ENCODE results near the gene TRAF2.

Gene TRAF2

DNA sequence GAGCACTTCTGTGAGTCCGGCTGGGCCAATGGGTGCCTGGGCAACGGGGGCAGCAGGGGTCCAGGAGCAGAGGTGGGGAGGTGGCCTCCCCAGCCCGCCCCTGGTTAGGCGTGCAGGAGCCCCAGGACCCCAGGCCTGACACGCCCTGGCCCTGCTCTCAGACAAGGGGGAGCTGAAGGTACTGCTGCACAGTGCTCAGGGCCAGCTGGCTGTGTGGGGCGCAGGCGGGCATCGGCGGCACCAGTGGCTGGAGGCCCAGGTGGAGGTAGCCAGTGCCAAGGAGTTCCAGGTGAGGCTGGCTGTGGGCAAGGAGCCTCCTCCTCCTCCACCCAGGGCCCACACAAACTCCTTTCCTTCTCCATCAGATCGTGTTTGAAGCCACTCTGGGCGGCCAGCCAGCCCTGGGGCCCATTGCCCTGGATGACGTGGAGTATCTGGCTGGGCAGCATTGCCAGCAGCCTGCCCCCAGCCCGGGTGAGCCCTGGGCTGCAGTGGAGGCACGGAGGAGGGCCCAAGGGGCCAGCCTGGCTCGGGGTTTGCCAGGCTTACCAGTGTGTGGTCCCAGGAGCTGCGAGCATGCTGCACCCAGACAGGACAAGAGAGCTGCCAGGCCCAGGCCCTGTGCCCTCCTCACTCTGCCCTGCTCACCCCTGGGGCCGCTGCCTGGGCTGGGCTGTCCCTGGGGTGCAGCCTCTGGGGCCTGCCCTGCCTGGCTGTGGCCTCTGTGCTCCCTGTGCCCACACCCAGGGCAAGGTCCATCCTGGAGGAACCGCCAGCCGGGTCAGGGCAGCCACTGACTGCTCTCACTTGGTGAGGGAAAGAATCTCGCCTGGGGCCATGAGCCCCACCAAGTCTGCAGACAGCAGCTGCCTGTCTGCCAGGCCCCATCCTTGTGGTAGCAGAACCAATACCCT is 27.2 kb upstream of the TRAF2 start:
- peak; percentile 53 for DNase-seq (ENCODE audit: low spot score)
- CTCF ChIA-PET = interaction anchor here (0.6 to 1.4 kb wide), 5 partner anchors 15 to 717 kb away, joined by 3 read pairs; no protein-coding TSS in a partner anchor
- peak overlapping the region; percentile 98 for H3K27ac ChIP-seq
- POLR2A ChIA-PET (ENCODE audit: low non-redundant PET) = interaction anchor here (1.1 kb wide), 1 partner anchor 17 kb away, joined by 6 read pairs; the partner anchor contains the start of gene AJM1
- TF ChIP-seq, protein P1, sequence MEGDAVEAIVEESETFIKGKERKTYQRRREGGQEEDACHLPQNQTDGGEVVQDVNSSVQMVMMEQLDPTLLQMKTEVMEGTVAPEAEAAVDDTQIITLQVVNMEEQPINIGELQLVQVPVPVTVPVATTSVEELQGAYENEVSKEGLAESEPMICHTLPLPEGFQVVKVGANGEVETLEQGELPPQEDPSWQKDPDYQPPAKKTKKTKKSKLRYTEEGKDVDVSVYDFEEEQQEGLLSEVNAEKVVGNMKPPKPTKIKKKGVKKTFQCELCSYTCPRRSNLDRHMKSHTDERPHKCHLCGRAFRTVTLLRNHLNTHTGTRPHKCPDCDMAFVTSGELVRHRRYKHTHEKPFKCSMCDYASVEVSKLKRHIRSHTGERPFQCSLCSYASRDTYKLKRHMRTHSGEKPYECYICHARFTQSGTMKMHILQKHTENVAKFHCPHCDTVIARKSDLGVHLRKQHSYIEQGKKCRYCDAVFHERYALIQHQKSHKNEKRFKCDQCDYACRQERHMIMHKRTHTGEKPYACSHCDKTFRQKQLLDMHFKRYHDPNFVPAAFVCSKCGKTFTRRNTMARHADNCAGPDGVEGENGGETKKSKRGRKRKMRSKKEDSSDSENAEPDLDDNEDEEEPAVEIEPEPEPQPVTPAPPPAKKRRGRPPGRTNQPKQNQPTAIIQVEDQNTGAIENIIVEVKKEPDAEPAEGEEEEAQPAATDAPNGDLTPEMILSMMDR (conservative IDR thresholded peaks at IDR 0.05; ENCODE audit: low read depth) = no peak

DNA sequence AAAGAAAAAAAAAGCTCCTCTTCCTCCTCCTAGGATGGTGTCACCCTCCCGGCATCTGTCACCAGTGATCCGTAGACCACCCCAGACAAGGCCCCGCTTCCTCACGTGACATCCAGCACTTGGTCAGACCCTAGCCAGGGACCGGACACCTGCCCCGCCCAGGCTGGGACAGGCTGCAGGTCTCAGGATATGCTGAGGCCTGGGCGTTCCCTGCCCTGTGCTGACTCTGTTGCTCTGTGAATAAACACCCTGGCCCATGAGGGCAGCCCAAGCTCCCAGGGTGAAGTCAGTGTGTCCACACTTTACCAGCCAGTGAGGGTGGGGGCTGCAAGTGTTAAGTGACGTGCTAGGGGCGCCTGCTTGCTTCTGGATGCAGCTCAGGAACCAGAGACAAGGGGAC is 25.8 kb upstream of the TRAF2 start:
- TF ChIP-seq, protein P1 (conservative IDR thresholded peaks at IDR 0.05; ENCODE audit: low read depth) = no peak
- ChIA-PET POLR2A (ENCODE audit: low non-redundant PET) (interaction anchor here (0.5 to 1.1 kb wide), 2 partner anchors 9 to 12 kb away, joined by 3 to 4 read pairs; no protein-coding TSS in a partner anchor), CTCF (interaction anchor here (0.8 to 1.4 kb wide), 2 partner anchors 17 to 58 kb away, joined by 3 read pairs; no protein-coding TSS in a partner anchor)
- H3K27ac ChIP-seq = peak overlapping the region; percentile 98
- no peak for DNase-seq (ENCODE audit: low spot score)

DNA sequence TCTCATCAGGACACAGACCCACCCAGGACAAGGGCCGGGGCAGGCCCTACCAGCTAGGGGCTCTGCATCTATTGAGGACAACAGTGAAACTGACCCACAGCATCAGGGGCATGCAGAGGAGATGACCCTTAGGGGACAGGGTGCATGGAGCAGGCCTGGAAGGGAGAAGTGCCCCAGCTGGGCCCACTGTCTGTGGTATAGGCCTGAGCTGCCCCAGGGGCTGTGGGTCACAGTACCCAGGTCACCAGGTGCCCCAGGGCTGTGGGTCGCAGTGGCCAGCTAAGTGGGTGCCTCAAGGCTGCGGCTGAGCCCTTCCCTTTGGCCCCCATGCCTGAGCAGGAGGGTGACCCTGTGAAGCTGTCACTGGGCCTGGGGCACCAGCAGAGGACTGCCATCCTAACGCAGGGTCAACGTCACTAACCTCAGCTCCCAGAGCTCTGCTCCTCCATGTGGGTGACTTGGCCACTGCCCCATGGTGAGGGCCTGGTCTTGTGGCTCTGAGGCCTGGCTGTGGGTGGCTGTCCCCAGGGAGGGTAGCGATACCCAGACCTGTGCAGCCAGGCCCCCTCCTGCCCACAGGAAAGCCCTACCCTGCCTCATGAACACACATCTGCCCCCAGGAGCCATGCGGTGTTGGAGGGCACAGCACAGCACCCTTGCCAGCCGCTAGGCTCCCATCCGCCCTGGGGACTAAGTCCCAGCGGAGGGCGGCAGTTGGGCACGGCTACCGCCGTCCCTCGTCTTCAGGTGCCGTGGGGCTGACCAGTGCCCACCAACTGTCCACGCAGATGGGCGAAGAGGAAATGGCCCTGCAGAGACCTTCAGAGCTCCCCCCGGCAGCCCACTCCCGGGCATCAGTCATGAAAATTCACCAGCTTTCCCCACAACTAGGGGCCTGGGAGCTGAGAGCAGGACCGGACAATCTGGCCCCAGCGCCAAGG is 25.1 kb upstream of the TRAF2 start:
- CTCF ChIA-PET = interaction anchor here (0.6 kb wide), 3 partner anchors 20 to 169 kb away, joined by 3 read pairs; partner anchors contain the start of gene ABCA2
- peak overlapping the region; percentile 98 for H3K27ac ChIP-seq
- POLR2A ChIA-PET (ENCODE audit: low non-redundant PET) = interaction anchor here (0.5 to 1.1 kb wide), 2 partner anchors 8 to 13 kb away, joined by 3 to 4 read pairs; no protein-coding TSS in a partner anchor

DNA sequence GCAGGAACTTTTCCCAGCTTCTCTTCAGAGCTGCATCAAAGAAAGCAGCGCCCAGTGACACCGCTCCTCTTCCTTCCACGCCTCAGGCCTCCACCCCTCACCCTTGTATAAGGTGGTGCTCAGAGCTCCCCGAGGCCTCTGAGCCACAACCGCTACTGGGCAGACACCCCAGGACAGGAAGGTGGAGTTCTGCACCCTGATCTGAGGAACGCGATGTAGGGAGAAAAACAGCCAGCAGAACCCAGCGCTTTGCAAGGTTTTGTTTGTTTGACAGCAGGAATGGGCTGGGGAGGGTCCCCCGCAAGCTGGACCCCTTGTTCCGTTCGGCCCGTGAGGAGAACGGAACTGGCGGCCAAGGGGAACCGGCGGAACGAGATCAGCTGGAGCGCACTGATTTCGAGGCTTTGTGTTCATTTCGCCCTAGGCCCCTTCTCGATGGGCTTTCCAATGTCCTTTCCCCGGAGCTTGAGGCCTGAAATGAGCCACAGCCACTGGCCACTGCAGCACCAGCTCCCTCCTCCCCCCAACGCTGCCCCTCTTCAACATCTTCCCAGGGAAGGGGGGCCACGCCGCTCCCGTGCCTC is 24.4 kb upstream of the TRAF2 start:
- peak overlapping the region; percentile 98 for H3K27ac ChIP-seq
- no peak for DNase-seq (ENCODE audit: low spot score)
- ChIA-PET POLR2A (ENCODE audit: low non-redundant PET) (interaction anchor here (0.6 kb wide), 1 partner anchor 1979 kb away, joined by 3 read pairs; no protein-coding TSS in a partner anchor), CTCF (interaction anchor here (0.6 kb wide), 3 partner anchors 20 to 168 kb away, joined by 3 read pairs; partner anchors contain the start of gene ABCA2)
- TF ChIP-seq, protein P1 (conservative IDR thresholded peaks at IDR 0.05; ENCODE audit: low read depth) = no peak

More for the DNA sequence above, 25.1 kb upstream of the TRAF2 start:
- TF ChIP-seq, protein P1 (conservative IDR thresholded peaks at IDR 0.05; ENCODE audit: low read depth) = no peak
- no peak for DNase-seq (ENCODE audit: low spot score)

DNA sequence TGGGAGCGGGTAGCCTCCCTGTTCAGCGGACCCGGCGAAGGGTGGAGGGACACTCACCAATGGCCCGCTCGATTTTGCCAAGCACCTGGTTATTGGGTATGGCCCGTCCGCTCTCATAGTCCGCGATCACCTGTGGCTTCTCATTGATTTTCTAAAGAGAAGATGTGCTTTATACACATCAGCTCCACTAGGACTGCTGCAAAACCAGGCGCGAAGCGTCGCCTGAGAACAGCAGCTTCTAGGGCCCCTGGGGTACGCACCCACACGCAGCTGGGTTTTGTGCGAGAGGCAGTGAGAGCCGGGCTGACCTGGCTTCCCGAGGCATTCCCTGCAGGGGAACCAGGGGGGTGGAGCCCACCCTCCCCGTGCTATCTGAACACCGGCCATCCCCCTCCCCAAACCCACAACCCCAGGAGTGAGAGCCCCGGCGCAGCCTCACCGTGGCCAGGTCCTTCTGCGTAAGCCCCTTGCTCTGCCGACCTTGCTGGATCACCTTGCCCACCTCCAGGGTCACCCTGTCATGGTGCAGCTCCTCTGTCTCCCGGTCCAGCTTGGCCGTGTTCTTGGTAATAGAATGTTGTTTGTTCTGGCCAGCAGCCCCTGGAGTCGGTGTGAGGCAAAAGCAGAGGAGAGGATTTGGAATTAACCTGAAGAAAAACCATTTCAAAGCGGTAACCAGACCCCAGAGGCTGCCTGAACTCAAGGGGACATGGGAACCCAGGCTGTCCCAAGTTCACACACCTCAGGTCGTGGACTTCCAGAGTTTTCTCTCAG is 23.3 kb upstream of the TRAF2 start:
- ChIA-PET POLR2A (ENCODE audit: low non-redundant PET) (interaction anchor here (0.6 kb wide), 1 partner anchor 1980 kb away, joined by 3 read pairs; no protein-coding TSS in a partner anchor), CTCF (interaction anchor here (0.7 kb wide), 1 partner anchor 21 kb away, joined by 4 read pairs; the partner anchor contains the start of gene AJM1)
- peak overlapping the region; percentile 98 for H3K27ac ChIP-seq
- no peak for DNase-seq (ENCODE audit: low spot score)
- TF ChIP-seq, protein P1 (conservative IDR thresholded peaks at IDR 0.05; ENCODE audit: low read depth) = no peak
